Mucosa of stomach (tissue), 1 donor: ENCODE results near the gene LEMD2.
"Not testable (repeated sequence)": the region's sequence is repeated elsewhere in the genome, so short reads cannot be mapped to it uniquely, and the experiment has no call there.

Source experiments
- H3K27me3 ChIP-seq: one replicate; pipeline ENCODE4 v1.7.0; 2013; ENCODE audit warnings: mild to moderate bottlenecking, low read length; ENCODE audit not compliant: control insufficient read depth, insufficient read depth
- H3K36me3 ChIP-seq: one replicate; pipeline ENCODE4 v1.7.0; 2013; ENCODE audit warnings: low read length; ENCODE audit not compliant: control insufficient read depth, insufficient read depth
- H3K4me1 ChIP-seq: one replicate; pipeline ENCODE4 v1.7.0; 2013; ENCODE audit warnings: mild to moderate bottlenecking, low read length; ENCODE audit not compliant: control insufficient read depth, insufficient read depth
- H3K4me3 ChIP-seq: one replicate; pipeline ENCODE4 v1.7.0; 2013; ENCODE audit warnings: low read length
- H3K9ac ChIP-seq: one replicate; pipeline ENCODE4 v1.7.0; 2013; ENCODE audit warnings: mild to moderate bottlenecking, low read length, moderate library complexity
- H3K9me3 ChIP-seq: one replicate; pipeline ENCODE4 v1.7.0; 2013; ENCODE audit warnings: mild to moderate bottlenecking, low read length, moderate library complexity; ENCODE audit not compliant: control insufficient read depth
- donor health status: Pancreatic carcinoma.

Gene LEMD2

DNA sequence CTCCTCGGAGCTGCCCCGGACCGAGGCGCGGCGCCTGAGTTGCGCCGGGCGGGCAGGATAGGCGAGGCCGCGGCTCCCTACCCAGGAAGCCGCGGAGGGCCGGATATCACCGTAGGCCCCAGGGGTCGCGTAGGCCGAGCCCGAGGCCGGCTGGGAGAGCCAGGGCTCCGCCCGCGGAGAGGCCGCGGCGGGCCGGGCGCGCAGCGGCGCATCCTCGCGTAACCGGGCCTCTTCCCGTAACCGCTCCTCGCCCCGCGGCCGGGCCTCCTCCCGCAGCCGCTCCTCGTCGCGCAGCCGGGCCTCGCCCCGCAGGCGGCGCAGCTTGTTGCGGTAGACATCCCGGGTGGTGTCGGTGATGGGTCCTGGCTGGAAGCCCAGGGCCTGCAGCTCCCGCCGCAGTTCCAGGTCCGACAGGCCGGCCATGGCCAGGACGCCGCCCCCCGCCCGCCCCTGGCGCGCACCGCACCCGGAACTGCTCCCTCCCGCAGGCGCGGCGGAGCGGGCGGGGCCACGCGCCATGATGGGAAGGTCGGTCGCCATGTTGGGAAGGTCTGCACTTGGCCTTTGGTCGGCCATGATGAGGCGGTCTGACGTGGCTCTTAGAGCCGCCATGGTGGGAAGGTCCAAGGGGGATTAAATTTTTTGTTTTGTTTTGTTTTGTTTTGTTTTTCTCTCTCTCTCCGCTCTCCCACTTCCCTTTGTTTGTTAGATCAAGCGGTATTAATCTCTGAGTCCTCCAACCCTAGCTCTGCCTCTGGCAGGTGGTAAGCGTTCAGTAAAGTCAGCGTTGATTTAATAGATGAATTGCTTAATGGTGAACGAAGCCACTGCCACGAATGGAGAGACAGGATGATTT lies at the start of gene LEMD2:
Gene LEMD2 (minus strand): TSS at position 437 of the 856 bp plus-strand sequence. CDS start 14 bp downstream, at position 423.
- Histone ChIP-seq H3K9ac (peak within 1 kb of the TSS; percentile 95), H3K27me3 (peaks cover 16% of the 10 kb centered on the region), H3K4me3 (peak within 1 kb of the TSS; percentile 28), H3K36me3 (no peaks in the 10 kb centered on the region), H3K4me1 (peaks cover 20% of the 10 kb centered on the region), H3K9me3 (no peaks in the 10 kb centered on the region)

DNA sequence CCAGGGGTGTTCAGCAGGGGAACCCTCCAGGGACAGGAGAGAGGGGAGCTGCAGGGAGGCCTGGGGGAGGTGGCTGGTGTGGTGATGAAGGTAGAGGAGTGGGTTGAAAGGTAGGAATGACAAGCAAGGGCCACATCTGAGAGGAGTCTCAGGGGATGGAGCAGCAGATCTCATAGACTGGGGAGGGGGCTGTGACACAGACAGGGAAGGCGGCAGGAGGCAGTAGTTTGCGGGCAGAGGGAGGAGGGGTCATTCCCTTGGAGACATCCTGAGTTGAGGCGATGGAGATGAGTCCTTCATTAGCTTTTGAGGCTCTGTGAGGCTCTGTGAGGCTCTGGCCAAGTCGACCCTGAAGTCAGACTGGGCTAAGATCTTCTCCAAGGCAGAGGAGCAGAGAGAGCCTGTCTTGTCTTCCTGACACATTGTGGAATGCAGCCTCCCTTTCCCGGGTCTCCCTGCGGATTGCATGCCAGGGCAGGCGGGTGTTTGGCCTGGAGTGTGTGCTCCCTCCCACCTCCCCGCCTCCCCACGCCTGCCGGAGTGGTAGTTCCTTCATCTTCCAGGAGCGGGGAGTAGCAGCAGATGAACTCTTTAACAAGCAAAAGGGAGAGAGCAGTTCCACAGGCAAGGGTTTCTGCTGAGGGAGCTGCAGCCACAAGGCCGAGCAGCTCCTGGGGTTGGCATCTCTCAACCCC lies 49.2 kb upstream of the LEMD2 start:
- Histone ChIP-seq H3K9ac (no peak overlapping the region), H3K27me3 (peaks cover 4% of the 10 kb centered on the region), H3K36me3 (no peaks in the 10 kb centered on the region), H3K4me1 (peaks cover 10% of the 10 kb centered on the region), H3K9me3 (no peaks in the 10 kb centered on the region), H3K4me3 (no peak overlapping the region)

DNA sequence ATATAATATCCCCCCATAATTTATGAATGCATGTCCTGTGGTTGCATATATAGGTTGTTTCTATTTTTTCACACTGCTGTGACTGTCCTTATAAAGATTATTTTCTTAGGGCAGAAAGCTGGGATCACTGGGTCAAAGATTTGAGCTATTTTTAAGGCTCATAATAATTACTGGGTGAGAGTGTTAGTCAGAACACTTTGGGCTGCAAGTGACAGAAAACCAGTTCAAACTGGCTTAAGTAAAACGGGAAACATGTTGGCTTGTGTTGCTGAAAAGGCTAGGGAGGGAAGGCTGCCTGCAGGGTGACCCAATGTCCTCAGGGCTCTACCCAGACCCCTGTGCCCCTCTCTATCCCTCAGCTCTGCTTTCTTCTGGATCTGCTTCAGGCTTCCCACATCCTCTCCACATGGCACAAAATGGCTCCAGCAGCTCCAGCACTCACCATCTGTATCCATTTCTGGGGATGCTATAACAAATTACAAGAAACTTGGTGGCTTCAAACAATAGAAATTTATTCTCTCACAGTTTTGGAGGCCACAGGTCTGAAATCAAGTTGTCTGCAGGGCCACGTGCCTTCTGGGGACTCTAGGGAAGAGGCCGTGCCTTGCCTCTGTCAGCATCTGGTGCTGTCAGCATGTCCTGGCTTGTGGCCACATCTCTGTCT lies 48.0 kb upstream of the LEMD2 start:
- Histone ChIP-seq H3K4me1 (peaks cover 10% of the 10 kb centered on the region), H3K9me3 (no peaks in the 10 kb centered on the region), H3K9ac (no peak overlapping the region), H3K27me3 (peaks cover 4% of the 10 kb centered on the region), H3K36me3 (no peaks in the 10 kb centered on the region), H3K4me3 (no peak overlapping the region)

DNA sequence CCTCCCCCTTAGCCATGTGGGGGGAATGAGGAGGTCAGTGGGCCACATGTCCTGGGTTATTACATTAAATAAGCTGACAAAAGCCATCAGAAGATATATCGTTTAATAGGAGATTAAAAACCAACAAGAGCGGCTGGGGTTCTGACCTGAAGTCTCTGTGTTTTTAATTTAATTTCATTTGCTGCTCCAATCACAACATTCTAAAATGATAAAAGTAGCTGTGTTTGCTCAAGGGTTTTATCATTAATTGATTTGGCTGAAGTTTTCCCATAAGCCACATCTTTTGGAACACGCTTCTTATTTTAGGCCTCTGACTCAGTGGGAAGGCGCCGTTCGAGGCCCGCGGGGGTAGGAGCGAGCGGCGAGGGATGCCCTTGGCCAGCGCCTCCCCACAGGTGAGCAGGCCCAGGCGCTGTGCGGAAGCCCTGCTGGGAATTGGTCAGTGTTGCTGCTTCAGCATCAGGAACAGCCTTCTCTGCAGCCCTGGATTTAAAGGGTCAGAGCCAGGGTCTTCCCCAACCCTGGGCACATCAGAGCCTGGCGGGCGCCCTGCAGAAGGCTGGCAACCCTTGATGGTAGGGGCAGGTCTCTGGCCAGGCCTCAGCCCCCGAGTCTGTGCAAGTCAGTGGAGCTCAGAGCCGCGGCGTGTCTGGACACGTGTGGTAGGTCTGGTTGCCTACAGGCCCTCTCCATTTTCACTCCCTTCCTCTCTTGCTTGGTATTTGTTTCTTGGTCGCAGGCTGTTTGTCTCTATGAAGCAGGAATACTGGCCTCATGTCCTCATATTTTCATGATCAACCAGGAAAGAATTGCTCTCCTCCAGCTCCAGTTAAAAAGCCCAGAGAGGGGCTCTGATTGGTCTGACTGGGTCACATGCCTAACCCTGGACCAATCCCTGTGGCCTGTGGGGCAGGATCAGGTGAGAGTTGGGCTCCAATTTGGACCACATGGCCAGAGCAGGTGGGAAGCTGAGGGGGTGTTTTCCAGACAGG lies 45.8 kb upstream of the LEMD2 start:
- Histone ChIP-seq H3K36me3 (no peaks in the 10 kb centered on the region), H3K27me3 (peaks cover 4% of the 10 kb centered on the region), H3K9ac (no peak overlapping the region), H3K4me1 (no peaks in the 10 kb centered on the region), H3K9me3 (no peaks in the 10 kb centered on the region), H3K4me3 (no peak overlapping the region)

DNA sequence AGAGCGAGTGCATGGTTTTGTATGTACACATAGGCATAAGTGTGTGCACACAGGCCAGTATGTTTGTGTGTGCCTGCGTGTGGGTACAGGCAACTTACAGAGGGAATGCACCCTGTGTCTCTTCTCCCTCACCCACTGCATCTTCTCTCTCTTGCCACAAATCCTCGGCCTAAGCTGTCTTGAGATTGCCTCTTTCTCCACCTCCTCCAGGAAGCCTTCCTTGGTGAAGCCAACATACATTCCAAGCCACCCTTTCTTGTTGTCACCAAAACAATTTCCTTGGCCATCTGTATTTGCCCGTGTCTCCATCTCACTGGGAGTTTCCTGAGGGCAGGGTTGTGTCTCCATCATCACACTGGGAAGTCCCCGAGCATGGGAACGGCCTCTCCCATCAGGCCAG lies 44.7 kb upstream of the LEMD2 start:
- Histone ChIP-seq H3K9me3 (no peaks in the 10 kb centered on the region), H3K27me3 (peaks cover 4% of the 10 kb centered on the region), H3K9ac (no peak overlapping the region), H3K36me3 (no peaks in the 10 kb centered on the region), H3K4me3 (no peak overlapping the region), H3K4me1 (no peaks in the 10 kb centered on the region)

DNA sequence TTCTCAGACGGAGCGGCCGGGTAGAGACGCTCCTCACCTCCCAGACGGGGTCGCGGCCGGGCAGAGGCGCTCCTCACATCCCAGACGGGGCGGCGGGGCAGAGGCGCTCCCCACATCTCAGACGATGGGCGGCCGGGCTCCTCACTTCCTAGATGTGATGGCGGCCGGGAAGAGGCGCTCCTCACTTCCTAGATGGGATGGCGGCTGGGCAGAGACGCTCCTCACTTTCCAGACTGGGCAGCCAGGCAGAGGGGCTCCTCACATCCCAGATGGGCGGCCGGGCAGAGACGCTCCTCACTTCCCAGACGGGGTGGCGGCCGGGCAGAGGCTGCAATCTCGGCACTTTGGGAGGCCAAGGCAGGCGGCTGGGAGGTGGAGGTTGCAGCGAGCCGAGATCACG lies 43.9 kb upstream of the LEMD2 start:
- not testable (repeated sequence) for H3K9ac ChIP-seq, H3K27me3 ChIP-seq, H3K36me3 ChIP-seq, H3K4me3 ChIP-seq, H3K4me1 ChIP-seq, H3K9me3 ChIP-seq

DNA sequence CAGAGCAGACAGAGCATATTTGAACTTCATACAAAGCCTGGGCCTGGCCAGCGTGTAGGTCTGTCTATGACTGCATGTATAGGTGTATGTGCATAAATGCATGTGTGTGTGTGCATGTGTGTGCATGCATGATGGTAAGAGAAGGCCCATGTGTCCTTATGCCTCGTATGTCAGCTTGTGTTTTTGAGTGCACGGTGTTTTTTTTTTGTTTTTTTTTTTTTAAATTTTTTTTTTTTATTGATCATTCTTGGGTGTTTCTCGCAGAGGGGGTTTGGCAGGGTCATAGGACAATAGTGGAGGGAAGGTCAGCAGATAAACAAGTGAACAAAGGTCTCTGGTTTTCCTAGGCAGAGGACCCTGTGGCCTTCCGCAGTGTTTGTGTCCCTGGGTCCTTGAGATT lies 42.8 kb upstream of the LEMD2 start:
- not testable (repeated sequence) for H3K9me3 ChIP-seq, H3K36me3 ChIP-seq, H3K4me1 ChIP-seq, H3K27me3 ChIP-seq, H3K4me3 ChIP-seq, H3K9ac ChIP-seq

DNA sequence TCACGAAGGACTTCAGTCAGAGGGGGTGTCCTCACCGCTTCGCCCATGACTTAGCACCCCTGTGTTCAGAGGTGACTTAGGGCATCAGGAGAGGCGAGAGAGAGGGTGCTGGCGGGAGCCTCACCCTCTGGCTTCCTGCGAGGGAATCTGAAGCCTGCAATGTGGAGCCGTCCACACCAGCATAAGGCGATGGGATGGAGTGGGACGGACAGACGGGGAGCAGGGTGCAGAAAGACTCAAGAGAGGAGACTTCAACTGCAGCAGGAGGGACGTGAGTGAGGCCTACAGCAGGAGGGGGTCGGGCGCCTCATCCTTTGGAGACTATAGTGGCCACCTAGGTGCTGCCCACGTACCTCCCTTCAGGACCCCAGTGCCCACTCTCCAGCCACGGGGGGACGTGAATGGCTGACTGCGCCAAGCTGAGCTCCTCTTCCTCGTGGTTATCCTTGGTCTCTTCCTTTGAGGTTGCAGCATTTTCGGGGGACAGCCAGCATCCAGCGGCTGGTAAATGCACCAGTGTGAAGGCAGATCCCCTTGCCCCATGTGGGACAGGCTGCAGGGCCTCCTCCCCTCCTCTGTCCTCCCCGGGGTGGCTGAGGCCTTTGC lies 41.8 kb upstream of the LEMD2 start:
- Histone ChIP-seq H3K27me3 (peaks cover 9% of the 10 kb centered on the region), H3K4me1 (no peaks in the 10 kb centered on the region), H3K9ac (no peak overlapping the region), H3K9me3 (no peaks in the 10 kb centered on the region), H3K36me3 (no peaks in the 10 kb centered on the region), H3K4me3 (no peak overlapping the region)

DNA sequence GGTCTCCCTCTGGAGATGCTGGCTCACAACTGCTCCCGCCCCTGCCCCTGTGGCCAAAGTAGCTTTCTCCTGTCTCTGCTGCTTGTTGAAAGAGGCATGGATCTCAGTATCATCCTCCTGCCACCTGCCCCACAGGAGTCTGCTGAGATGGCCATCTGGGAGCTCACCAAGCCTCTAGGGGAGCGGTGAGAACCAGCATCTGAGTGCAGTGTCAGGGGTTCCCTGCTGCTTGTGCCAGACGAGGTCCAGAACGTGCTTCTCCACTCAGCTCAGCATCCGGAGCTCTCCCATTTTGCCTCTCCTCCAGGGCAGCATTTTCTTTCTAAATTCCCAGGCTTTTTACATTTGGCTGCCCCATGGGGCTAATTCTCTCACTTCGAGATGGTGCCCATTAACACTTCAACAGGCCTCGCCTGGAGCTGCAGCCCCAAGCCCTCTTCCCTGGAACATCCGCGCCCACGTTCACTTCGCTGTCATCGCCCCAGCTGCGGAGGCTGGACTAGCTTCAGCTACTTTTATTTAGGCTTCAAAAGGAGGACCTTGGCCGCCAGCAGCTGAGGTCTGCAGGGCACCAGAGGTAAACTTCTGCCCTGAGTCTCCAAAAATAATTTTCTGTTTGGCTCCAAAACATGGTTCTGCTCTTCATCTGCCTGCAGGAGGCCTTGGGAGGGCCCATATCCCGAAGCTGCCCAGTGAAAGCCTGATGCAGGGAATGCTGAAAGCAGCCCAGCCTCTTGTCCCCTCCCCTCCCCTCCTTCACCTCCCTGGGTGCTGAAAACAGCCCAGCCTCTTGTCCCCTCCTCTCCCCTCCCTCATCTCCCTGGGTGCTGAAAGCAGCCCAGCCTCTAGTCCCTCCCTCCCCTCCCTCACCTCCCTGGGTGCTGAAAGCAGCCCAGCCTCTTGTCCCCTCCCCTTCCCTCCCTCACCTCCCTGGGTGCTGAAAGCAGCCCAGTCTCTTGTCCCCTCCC lies 40.1 kb upstream of the LEMD2 start:
- Histone ChIP-seq H3K4me3 (no peak overlapping the region), H3K9me3 (no peaks in the 10 kb centered on the region), H3K27me3 (peaks cover 9% of the 10 kb centered on the region), H3K9ac (no peak overlapping the region), H3K36me3 (no peaks in the 10 kb centered on the region), H3K4me1 (no peaks in the 10 kb centered on the region)

DNA sequence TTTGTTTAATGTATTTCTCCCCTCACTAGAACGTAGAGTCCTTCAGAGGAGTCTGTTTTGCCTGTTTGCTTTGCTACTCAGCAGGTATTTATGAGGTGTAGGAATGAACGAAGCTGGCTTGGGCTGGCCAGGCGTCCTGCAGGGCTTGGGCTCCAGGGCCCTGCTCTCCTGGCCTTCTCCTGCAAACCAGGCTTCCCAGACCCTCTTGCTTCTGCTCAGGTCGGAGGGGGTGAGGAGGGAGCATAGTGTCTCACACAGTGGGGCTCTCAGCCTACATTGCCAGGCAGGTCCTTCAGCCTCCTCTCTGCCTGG lies 39.5 kb upstream of the LEMD2 start:
- Histone ChIP-seq H3K27me3 (peaks cover 9% of the 10 kb centered on the region), H3K9me3 (no peaks in the 10 kb centered on the region), H3K9ac (no peak overlapping the region), H3K4me1 (no peaks in the 10 kb centered on the region), H3K36me3 (no peaks in the 10 kb centered on the region), H3K4me3 (no peak overlapping the region)
